HG03159 (cell line): ENCODE data around the gene MAP9.
"Not testable (repeated sequence)": the region's sequence is repeated elsewhere in the genome, so short reads cannot be mapped to it uniquely, and the experiment has no call there.

Experiments used
- ATAC-seq: cut with Tn5 transposase; IDR thresholded peaks from one replicate; pipeline ENCODE4 v1.9.1; 2021; ENCODE audit warnings: mild to moderate bottlenecking, moderate library complexity; ENCODE audit not compliant: unreplicated experiment

Gene MAP9

GRCh38 chr4:155353923-155354540, 22.7 kb downstream of the MAP9 start:
- ATAC-seq: peak; percentile 96

DNA sequence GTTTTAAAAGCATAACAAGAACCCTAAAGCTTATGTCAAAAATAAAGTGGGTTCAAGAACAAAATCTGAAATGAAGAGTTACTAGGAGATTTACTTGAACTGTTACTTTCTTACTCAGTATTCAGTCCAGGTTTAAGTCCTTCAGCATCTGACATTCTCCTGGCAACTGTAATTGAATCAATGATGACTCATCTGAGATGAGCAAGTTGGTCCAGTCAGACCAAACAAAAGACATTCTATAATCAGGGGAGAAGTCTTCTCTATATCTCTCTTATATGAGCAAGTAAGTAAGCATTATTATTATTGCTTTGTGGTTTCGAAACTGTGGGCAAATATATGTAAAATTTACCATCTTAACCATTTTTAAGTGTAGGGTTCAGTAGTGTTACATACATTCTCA, 34.6 kb downstream of the MAP9 start:
- no peak for ATAC-seq

GRCh38 chr4:155339999-155340398, 36.8 kb downstream of the MAP9 start:
- no peak for ATAC-seq

GRCh38 chr4:155339588-155339987, 37.2 kb downstream of the MAP9 start:
- ATAC-seq: no peak

DNA sequence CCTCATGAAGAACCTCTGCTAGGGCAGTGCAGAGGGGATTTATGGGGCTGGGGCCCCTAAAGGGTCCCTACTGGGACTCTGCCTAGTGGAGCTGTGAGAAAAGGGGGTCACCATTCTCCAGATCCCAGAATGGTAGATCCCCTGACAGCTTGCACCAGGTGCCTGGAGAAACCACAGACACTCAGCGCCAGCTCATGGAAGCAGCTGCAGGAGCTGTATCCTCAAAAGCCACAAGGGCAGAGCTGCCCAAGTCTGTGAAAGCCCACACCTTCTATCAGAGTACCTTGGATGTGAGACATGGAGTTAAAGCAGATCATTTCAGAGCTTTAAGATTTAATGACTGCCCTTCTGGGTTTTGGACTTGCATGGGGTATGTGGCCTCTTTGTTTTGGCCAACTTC, 38.6 kb downstream of the MAP9 start:
- ATAC-seq: no peak

GRCh38 chr4:155336242-155336641, 40.5 kb downstream of the MAP9 start:
- no peak for ATAC-seq

DNA sequence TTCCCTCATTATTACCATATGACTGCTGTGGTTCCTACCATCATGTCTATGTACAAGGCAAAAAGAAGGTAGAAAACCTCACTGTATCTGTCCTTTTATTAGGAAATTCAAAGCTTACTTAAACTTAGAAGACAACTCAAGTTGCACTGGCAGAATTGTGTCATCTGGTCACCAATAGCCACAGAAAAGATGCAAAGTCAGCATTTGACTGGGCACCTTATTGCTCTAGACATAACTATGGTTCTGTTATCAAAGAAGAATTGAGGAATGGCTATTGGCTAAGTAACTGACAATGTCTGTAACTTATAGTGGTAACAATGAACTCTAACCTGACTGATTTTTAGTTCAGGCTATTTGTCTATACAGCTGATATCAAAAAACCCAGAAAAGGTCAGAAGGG, 45.3 kb downstream of the MAP9 start:
- no peak for ATAC-seq

GRCh38 chr4:155322782-155323181, 54.0 kb downstream of the MAP9 start:
- no peak for ATAC-seq

- no peak for ATAC-seq
Observed at GRCh38 chr4:155321006-155321405, 55.8 kb downstream of the MAP9 start.

DNA sequence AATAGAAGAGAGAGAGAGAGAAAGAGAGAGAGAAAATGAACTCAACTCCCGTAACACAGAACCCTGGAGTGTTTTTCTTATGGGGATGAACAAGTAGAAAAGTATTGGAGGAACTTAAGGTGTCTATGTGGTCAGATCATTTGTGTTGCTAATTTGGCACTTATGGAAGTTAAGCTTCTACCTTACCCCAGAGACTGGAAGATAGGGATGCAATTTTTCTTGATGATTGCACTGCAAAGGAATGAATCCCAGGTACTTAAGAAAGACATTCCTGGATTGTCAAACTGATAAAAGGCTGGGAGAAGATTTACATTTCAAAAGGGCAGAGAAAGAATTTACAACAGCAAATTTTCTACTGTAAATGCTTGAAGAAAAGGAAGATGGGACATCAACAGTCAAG, 57.2 kb downstream of the MAP9 start:
- ATAC-seq: no peak

DNA sequence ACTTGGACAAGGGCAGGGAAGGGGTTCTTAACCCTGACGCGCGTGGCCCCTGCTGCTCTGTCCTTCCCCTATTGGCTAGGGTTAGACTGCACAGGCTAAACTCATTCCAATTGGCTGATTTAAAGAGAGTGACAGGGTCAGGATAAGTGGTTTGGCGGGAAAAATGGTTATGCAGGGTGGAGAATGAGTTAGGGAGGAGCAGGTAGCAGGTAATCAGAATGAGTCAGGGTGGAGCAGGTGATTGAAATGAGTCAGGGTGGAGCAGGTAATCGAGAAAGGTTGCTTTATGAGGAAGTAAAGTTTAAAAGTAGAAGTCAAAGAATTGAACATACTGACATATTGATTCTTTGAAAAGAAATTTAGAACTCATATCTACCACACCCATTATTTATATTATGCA, 64.7 kb downstream of the MAP9 start:
- not testable (repeated sequence) for ATAC-seq

- ATAC-seq: no peak
Observed at GRCh38 chr4:155307731-155308277, 69.0 kb downstream of the MAP9 start.

- ATAC-seq: no peak
Observed at GRCh38 chr4:155305619-155306018, 71.1 kb downstream of the MAP9 start.

GRCh38 chr4:155304375-155304774, 72.4 kb downstream of the MAP9 start:
- no peak for ATAC-seq

DNA sequence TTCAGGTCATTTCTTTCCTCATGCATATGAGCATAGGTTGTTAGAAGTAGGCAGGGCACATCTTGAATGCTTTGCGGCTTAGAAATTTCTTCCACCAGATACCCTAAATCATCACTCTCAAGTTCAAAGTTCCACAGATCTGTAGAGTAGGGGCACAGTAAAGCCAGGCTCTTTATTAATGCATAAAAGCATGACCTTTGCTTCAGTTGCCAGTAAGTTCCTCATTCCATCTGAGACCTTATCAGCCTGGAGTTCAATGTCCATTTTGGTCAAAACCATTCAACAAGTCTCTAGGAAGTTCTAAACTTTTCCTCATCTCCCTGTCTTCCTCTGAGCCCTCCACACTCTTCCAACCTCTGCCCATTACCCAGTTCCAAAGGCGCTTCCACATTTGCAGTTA, 77.7 kb downstream of the MAP9 start:
- no peak for ATAC-seq
